HFFc6 (cell line): Measurements from ENCODE around the gene KRTAP10-10. TPM values are rescaled to one million over a fixed set of nuclear protein-coding genes. Genes with fewer than 3 reads are reported as not detected.
"Not testable (repeated sequence)": the region's sequence is repeated elsewhere in the genome, so short reads cannot be mapped to it uniquely, and the experiment has no call there.

Experiments used
- DNase-seq: peaks from one replicate; pipeline ENCODE4 v3.0.0-alpha.2; 2018
- H3K27ac Mint-ChIP-seq: 2 replicates; pipeline ENCODE4 v1.8.0; 2020; ENCODE audit warnings: mild to moderate bottlenecking, mixed read lengths
- H3K27me3 Mint-ChIP-seq: 2 replicates; pipeline ENCODE4 v1.8.0; 2021; ENCODE audit warnings: mild to moderate bottlenecking, moderate library complexity, mixed read lengths; ENCODE audit not compliant: insufficient read depth
- H3K36me3 Mint-ChIP-seq: 2 replicates; pipeline ENCODE4 v1.8.0; 2021; ENCODE audit warnings: low read depth, mixed read lengths
- H3K4me1 Mint-ChIP-seq: 2 replicates; pipeline ENCODE4 v1.8.0; 2020; ENCODE audit warnings: low read depth, mixed read lengths
- H3K4me3 Mint-ChIP-seq: 2 replicates; pipeline ENCODE4 v1.8.0; 2020; ENCODE audit warnings: mild to moderate bottlenecking, moderate library complexity, mixed read lengths
- H3K9me3 Mint-ChIP-seq: 2 replicates; pipeline ENCODE4 v1.8.0; 2020; ENCODE audit warnings: mild to moderate bottlenecking, mixed read lengths
- CTCF ChIP-seq: fragments of 200-600 bp; sonication (generic); IDR thresholded peaks from 2 replicates; pipeline ENCODE4 v1.5.0; 2021; ENCODE audit warnings: antibody characterized with exemption, mild to moderate bottlenecking
- total RNA-seq, 6 experiments: library from RNA; stranded (reverse); fragmentation: NEBNext Ultra II Directional; extraction: Animal tissue kit (Norgen Biotek cat#: 25700); gene quantifications; 2 replicates in 1 of 6; 3 replicates in 5 of 6; pipeline ENCODE4 v1.2.3, GENCODE V29; 2021

KRTAP10-10 gene
- total RNA-seq, 6 experiments from 2014 or later: not detected

- Mint-ChIP-seq H3K27me3 (peaks cover 13% of the 10 kb centered on the region), H3K36me3 (no peaks in the 10 kb centered on the region), H3K4me3 (no peak overlapping the region), H3K9me3 (peaks cover 7% of the 10 kb centered on the region), H3K4me1 (no peaks in the 10 kb centered on the region; the same call in 1 of the 2 replicates), H3K27ac (no peak overlapping the region)
- DNase-seq: no peak
- no peak for TF ChIP-seq CTCF
These were observed 34.7 kb upstream of the KRTAP10-10 start for GRCh38 chr21:44602463-44602850.

GRCh38 chr21:44603109-44603875 is 33.9 kb upstream of the KRTAP10-10 start:
- Mint-ChIP-seq H3K36me3 (no peaks in the 10 kb centered on the region), H3K27ac (no peak overlapping the region), H3K27me3 (peaks cover 13% of the 10 kb centered on the region), H3K4me1 (no peaks in the 10 kb centered on the region; the same call in 1 of the 2 replicates), H3K9me3 (peaks cover 11% of the 10 kb centered on the region), H3K4me3 (no peak overlapping the region)
- DNase-seq: no peak
- TF ChIP-seq CTCF: no peak

- Mint-ChIP-seq H3K4me3 (no peak overlapping the region), H3K27me3 (peaks cover 13% of the 10 kb centered on the region), H3K9me3 (peaks cover 11% of the 10 kb centered on the region), H3K36me3 (no peaks in the 10 kb centered on the region), H3K4me1 (no peaks in the 10 kb centered on the region; the same call in 1 of the 2 replicates), H3K27ac (no peak overlapping the region)
- TF ChIP-seq CTCF: no peak
- no peak for DNase-seq
These were observed 33.2 kb upstream of the KRTAP10-10 start for GRCh38 chr21:44603911-44604310.

- Mint-ChIP-seq H3K9me3 (peaks cover 33% of the 10 kb centered on the region), H3K27me3 (peaks cover 2% of the 10 kb centered on the region; the same call in 1 of the 2 replicates), H3K27ac (no peak overlapping the region), H3K4me1 (no peaks in the 10 kb centered on the region), H3K4me3 (no peak overlapping the region), H3K36me3 (peaks cover 5% of the 10 kb centered on the region)
- no peak for TF ChIP-seq CTCF
- DNase-seq: no peak
These were observed 30.7 kb upstream of the KRTAP10-10 start for GRCh38 chr21:44606495-44606894.

GRCh38 chr21:44609193-44609592 is 28.0 kb upstream of the KRTAP10-10 start:
- H3K36me3 Mint-ChIP-seq: peaks cover 6% of the 10 kb centered on the region
- H3K4me3 Mint-ChIP-seq: no peak overlapping the region
- no peak for TF ChIP-seq CTCF
- H3K9me3 Mint-ChIP-seq: peaks cover 52% of the 10 kb centered on the region
- no peaks in the 10 kb centered on the region for H3K4me1 Mint-ChIP-seq
- no peak overlapping the region for H3K27ac Mint-ChIP-seq
- DNase-seq: no peak
- H3K27me3 Mint-ChIP-seq: no peaks in the 10 kb centered on the region

GRCh38 chr21:44610157-44610843 is 26.9 kb upstream of the KRTAP10-10 start:
- not testable (repeated sequence) for H3K36me3 Mint-ChIP-seq, DNase-seq, H3K4me3 Mint-ChIP-seq, H3K27ac Mint-ChIP-seq, H3K27me3 Mint-ChIP-seq, H3K4me1 Mint-ChIP-seq
- peaks cover 59% of the 10 kb centered on the region for H3K9me3 Mint-ChIP-seq
